OCI-LY1 (cell line): ENCODE results near the gene TSPAN5.

Experiments
- EZH2 ChIP-seq: fragments of 200-600 bp; sonication (generic), shearing (Covaris generic); IDR thresholded peaks from 2 replicates; pipeline ENCODE4 v1.8.0; 2017; ENCODE audit warnings: borderline replicate concordance, mixed run types, mild to moderate bottlenecking, antibody characterized with exemption, low read length, moderate library complexity, mixed read lengths
- TF ChIP-seq, protein P1 (sequence below): fragments of 200-600 bp; sonication (generic), shearing (Covaris generic); IDR thresholded peaks from 2 replicates; pipeline ENCODE4 v1.5.1; 2017; ENCODE audit warnings: mild to moderate bottlenecking, antibody characterized with exemption, low read length, moderate library complexity, mixed read lengths

DNA sequence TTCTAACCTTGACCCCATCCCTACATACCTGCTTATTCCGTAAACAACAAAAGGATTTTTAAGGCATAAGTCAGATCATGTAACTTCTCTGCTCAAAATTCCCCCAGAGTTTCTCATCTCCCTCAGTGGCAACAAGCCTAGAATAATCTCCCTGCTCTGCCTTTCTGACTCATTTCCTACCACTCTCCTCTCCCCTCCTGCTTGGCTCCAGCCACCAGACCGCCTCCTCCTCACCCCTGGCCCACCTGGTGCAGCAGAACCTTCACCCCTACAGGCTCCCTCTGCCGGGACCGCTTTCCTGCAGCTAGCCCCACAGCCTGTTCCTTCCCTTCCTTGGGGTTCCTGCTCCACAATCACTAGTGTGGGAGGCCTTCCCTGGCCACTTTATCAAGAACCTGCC lies 32.1 kb downstream of the TSPAN5 start:
- TF ChIP-seq EZH2 = no peak
- TF ChIP-seq, protein P1, sequence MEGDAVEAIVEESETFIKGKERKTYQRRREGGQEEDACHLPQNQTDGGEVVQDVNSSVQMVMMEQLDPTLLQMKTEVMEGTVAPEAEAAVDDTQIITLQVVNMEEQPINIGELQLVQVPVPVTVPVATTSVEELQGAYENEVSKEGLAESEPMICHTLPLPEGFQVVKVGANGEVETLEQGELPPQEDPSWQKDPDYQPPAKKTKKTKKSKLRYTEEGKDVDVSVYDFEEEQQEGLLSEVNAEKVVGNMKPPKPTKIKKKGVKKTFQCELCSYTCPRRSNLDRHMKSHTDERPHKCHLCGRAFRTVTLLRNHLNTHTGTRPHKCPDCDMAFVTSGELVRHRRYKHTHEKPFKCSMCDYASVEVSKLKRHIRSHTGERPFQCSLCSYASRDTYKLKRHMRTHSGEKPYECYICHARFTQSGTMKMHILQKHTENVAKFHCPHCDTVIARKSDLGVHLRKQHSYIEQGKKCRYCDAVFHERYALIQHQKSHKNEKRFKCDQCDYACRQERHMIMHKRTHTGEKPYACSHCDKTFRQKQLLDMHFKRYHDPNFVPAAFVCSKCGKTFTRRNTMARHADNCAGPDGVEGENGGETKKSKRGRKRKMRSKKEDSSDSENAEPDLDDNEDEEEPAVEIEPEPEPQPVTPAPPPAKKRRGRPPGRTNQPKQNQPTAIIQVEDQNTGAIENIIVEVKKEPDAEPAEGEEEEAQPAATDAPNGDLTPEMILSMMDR = no peak
